Right lobe of liver (tissue), 6 donors: ENCODE results near the gene ERC2. TPM values are rescaled to one million over a fixed set of nuclear protein-coding genes. Genes with fewer than 3 reads are reported as not detected.
"Not testable (repeated sequence)": the region's sequence is repeated elsewhere in the genome, so short reads cannot be mapped to it uniquely, and the experiment has no call there.

Experiments
- ATAC-seq, 4 donors: fragments of 200-7000 bp; cut with Tn5 transposase; one replicate each; pipeline ENCODE4 v1.9.1; 2020; ENCODE audit warnings: mild to moderate bottlenecking in 4 of 4, moderate library complexity in 4 of 4
- DNase-seq, 3 donors: peaks; one replicate each; pipeline ENCODE4 v3.0.0-alpha.2; 2020
- H3K27ac ChIP-seq, 3 donors: fragments of 200-600 bp; one replicate each; pipeline ENCODE4 v1.8.0; 2022
- H3K27me3 ChIP-seq, 2 donors: fragments of 200-600 bp; one replicate each; pipeline ENCODE4 v1.8.0; 2022
- H3K36me3 ChIP-seq, 4 donors: fragments of 200-600 bp; sonication (generic) in 1 of 4; one replicate each; pipeline versions ENCODE4 v1.5.1 to v1.8.0; 2017 to 2022; ENCODE audit warnings: control low read depth in 1 of 4
- H3K4me1 ChIP-seq, 4 donors: fragments of 200-600 bp; sonication (generic) in 1 of 4; one replicate each; pipeline versions ENCODE4 v1.5.1 to v1.8.0; 2017 to 2022; ENCODE audit warnings: control low read depth in 1 of 4
- H3K4me3 ChIP-seq, 3 donors: fragments of 200-600 bp; one replicate each; pipeline ENCODE4 v1.8.0; 2022
- H3K9me3 ChIP-seq, 4 donors: fragments of 200-600 bp; sonication (generic) in 1 of 4; one replicate each; pipeline versions ENCODE4 v1.5.1 to v1.8.0; 2017 to 2022; ENCODE audit warnings: control low read depth in 1 of 4
- POLR2A ChIP-seq: fragments of 450-650 bp; IDR thresholded peaks from one replicate; pipeline ENCODE4 v1.6.1; 2017; ENCODE audit warnings: antibody characterized with exemption, mild to moderate bottlenecking
- WGBS: methylation state at CpG from one replicate; pipeline ENCODE4 v1.1.6; 2018; ENCODE audit warnings: low coverage, low lambda C conversion rate; ENCODE audit not compliant: insufficient coverage; ENCODE audit errors: missing lambda C conversion rate; 5-methylcytosine and 5-hydroxymethylcytosine counted together
- intact Hi-C, 2 donors: fragments of 100-400 bp; cut with DNase I; formaldehyde crosslinking; loops; one replicate each; pipeline versions ENCODE4 v1.11.2 to v1.14.1; 2022
- total RNA-seq, 6 experiments: library from RNA; depleted of rRNA in 2 of 6; stranded (reverse); fragments of >200 nt in 2 of 6; fragmentation: NEBNext Ultra II Directional in 3 of 6; extraction: Animal tissue kit (Norgen Biotek cat#: 25700) in 3 of 6; gene quantifications; one replicate each; pipeline versions ENCODE4 v1.1.0 to v1.2.4, GENCODE V29; 2016 to 2023
- TF ChIP-seq, protein P1 (sequence below), 4 donors: fragments of 200-600 bp in 3 of 4; fragments of 450-650 bp in 1 of 4; IDR thresholded peaks; one replicate each; pipeline versions ENCODE4 v1.5.1 to v1.8.0; 2016 to 2022; ENCODE audit warnings: antibody characterized with exemption in 4 of 4, mild to moderate bottlenecking in 2 of 4
- donor health status: DM: no; HTN: yes; CAD: no.
- donor health status: DM: no; HTN: no; CAD: no.
- donor health status: DM: no; HTN: no; CAD: no.
- donor health status: DM: no; HTN: yes; CAD: no.
- donor health status: DM: no; HTN: yes; CAD: no.

ERC2 gene
- total RNA-seq, 6 experiments from 2014 or later: not detected

DNA sequence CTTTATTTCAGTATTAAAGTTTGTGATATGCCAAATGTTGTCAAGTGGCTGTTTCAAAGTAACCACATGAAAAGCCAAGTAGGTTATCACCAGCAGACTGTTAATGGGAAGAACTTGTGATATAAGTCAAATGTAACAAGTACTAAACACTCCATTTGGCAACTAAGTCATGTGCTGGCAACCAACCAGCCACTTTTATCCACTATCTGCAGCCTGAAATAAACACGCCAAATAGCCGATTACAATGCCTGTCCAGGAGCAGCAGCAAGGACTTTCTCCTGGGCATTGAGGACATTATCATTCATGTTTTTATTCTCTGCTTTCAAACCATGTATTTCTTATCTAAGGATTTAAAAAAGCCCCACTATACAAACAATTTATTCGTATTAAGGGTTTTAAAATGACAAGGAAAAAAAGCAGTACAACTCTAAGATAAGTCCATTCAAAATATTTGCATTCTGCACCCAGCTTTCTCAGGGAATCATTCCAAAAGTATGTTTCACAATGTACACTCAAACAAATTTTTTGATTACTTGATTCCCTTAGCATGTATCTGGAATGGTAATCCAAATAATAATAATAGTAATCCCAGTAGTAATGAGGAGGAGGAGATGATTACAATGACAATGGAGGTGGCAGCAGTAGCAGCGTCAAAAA, 448.6 kb downstream of the ERC2 start:
- intact Hi-C loops: no loop called here
- TF ChIP-seq POLR2A: no peak
- TF ChIP-seq, protein P1, sequence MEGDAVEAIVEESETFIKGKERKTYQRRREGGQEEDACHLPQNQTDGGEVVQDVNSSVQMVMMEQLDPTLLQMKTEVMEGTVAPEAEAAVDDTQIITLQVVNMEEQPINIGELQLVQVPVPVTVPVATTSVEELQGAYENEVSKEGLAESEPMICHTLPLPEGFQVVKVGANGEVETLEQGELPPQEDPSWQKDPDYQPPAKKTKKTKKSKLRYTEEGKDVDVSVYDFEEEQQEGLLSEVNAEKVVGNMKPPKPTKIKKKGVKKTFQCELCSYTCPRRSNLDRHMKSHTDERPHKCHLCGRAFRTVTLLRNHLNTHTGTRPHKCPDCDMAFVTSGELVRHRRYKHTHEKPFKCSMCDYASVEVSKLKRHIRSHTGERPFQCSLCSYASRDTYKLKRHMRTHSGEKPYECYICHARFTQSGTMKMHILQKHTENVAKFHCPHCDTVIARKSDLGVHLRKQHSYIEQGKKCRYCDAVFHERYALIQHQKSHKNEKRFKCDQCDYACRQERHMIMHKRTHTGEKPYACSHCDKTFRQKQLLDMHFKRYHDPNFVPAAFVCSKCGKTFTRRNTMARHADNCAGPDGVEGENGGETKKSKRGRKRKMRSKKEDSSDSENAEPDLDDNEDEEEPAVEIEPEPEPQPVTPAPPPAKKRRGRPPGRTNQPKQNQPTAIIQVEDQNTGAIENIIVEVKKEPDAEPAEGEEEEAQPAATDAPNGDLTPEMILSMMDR (IDR thresholded peaks at IDR 0.05): no peak
- WGBS: 41% methylated on average over 4 of the region's 4 CpGs
- ATAC-seq (no peak), DNase-seq (no peak)
- H3K4me3 ChIP-seq: no peak overlapping the region
- no peaks in the 10 kb centered on the region for H3K9me3 ChIP-seq
- H3K27ac ChIP-seq: no peak overlapping the region
- no peaks in the 10 kb centered on the region for H3K27me3 ChIP-seq
- H3K4me1 ChIP-seq: no peaks in the 10 kb centered on the region
- no peaks in the 10 kb centered on the region for H3K36me3 ChIP-seq

DNA sequence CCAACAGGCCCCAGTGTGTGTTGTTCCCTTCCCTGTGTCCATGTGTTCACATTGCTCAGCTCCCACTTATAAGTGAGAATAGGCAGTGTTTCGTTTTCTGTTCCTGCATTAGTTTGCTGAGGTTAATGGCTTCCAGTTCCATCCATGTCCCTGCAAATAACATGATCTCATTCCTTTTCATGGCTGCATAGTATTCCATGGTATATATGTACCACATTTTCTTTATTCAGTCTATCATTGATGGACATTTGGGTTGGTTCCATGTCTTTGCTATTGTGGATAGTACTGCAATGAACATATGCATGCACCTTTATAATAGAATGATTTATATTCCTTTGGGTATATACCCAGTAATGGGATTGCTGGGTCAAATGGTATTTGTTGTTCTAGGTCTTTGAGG, 452.9 kb downstream of the ERC2 start:
- DNase-seq, H3K4me3 ChIP-seq, H3K27me3 ChIP-seq, H3K36me3 ChIP-seq, intact Hi-C loops, H3K9me3 ChIP-seq, H3K27ac ChIP-seq, H3K4me1 ChIP-seq, ATAC-seq: not testable (repeated sequence)
- 29% methylated on average over 1 of the region's 1 CpG for WGBS

DNA sequence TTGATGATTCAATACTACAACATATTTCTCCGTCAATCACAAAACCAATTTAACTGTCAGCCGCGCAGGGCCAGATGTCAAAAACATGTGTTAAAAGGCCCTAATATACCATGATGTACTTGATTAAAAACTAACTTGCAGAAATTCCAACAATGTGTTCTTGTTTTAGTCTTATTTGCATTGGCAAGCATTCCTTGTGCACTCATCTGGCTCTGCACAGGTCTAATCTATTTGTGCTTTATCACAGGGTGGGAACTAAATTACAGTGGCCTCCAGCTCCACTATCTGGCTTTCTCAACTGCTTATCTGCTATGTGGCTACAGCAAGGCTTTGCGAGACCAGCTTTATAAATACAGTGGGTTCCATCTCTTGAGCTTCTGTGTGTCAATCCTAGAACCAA, 455.5 kb downstream of the ERC2 start:
- 66% methylated on average over 4 of the region's 4 CpGs for WGBS
- no peaks in the 10 kb centered on the region for H3K27me3 ChIP-seq
- H3K9me3 ChIP-seq: no peaks in the 10 kb centered on the region
- intact Hi-C loops: no loop called here
- H3K4me1 ChIP-seq: no peaks in the 10 kb centered on the region
- ATAC-seq: no peak
- no peak overlapping the region for H3K4me3 ChIP-seq
- H3K36me3 ChIP-seq: no peaks in the 10 kb centered on the region
- DNase-seq: no peak
- H3K27ac ChIP-seq: no peak overlapping the region
- TF ChIP-seq, protein P1 (IDR thresholded peaks at IDR 0.05): no peak
- TF ChIP-seq POLR2A: no peak

- TF ChIP-seq POLR2A: no peak
- TF ChIP-seq, protein P1 (IDR thresholded peaks at IDR 0.05): no peak
- no peak for DNase-seq
- Histone ChIP-seq H3K36me3 (no peaks in the 10 kb centered on the region), H3K4me3 (no peak overlapping the region), H3K27me3 (no peaks in the 10 kb centered on the region), H3K4me1 (no peaks in the 10 kb centered on the region), H3K27ac (no peak overlapping the region), H3K9me3 (no peaks in the 10 kb centered on the region)
- intact Hi-C loops: no loop called here
- no peak for ATAC-seq
- 47% methylated on average over 6 of the region's 6 CpGs for WGBS
Measured at GRCh38 chr3:56005196-56005805, 463.0 kb downstream of the ERC2 start.

- Histone ChIP-seq H3K9me3 (no peaks in the 10 kb centered on the region), H3K27me3 (no peaks in the 10 kb centered on the region), H3K27ac (no peak overlapping the region), H3K36me3 (no peaks in the 10 kb centered on the region), H3K4me3 (no peak overlapping the region), H3K4me1 (no peaks in the 10 kb centered on the region)
- TF ChIP-seq POLR2A: no peak
- TF ChIP-seq, protein P1 (IDR thresholded peaks at IDR 0.05): no peak
- DNase-seq: no peak
- ATAC-seq: no peak
- 53% methylated on average over 3 of the region's 3 CpGs for WGBS
- intact Hi-C loops: no loop called here
Measured at GRCh38 chr3:56003129-56003528, 465.1 kb downstream of the ERC2 start.
